ENCODE data around the gene NCAPH2.
A peak's percentile ranks its signal among the peaks of the same experiment; 100 is the strongest.

Gene NCAPH2

GRCh38 chr22:50474710-50475651 is 33.0 kb upstream of the NCAPH2 start, which contains the start of gene SBF1:
TSS of gene SBF1 (minus strand) at chr22:50475035. CDS start at chr22:50474840, 195 bp downstream.
- DNase-seq: peak; percentile 52 to 64

- no peak for DNase-seq
These were observed 32.4 kb upstream of the NCAPH2 start for GRCh38 chr22:50475652-50476002.

GRCh38 chr22:50476868-50477267 is 31.2 kb upstream of the NCAPH2 start:
- no peak for DNase-seq

GRCh38 chr22:50477923-50478322 is 30.1 kb upstream of the NCAPH2 start:
- DNase-seq: no peak

- no peak for DNase-seq
These were observed 28.3 kb upstream of the NCAPH2 start for GRCh38 chr22:50479721-50480120.

- DNase-seq: no peak
These were observed 27.0 kb upstream of the NCAPH2 start for GRCh38 chr22:50481045-50481439.

- DNase-seq: no peak
These were observed 26.5 kb upstream of the NCAPH2 start, which contains the start of gene ADM2 for GRCh38 chr22:50481440-50482106. TSS of gene ADM2 (plus strand) at chr22:50481543. CDS start at chr22:50481848, 305 bp downstream.

- no peak for DNase-seq
These were observed 25.6 kb upstream of the NCAPH2 start for GRCh38 chr22:50482107-50483074.

- DNase-seq: no peak
These were observed 24.9 kb upstream of the NCAPH2 start for GRCh38 chr22:50483106-50483505.

- no peak for DNase-seq
These were observed 24.5 kb upstream of the NCAPH2 start for GRCh38 chr22:50483556-50483955.

GRCh38 chr22:50483977-50484853 is 23.8 kb upstream of the NCAPH2 start:
- DNase-seq: no peak

- no peak for DNase-seq
These were observed 22.5 kb upstream of the NCAPH2 start for GRCh38 chr22:50485221-50486131.

GRCh38 chr22:50486561-50487289 is 21.3 kb upstream of the NCAPH2 start, which contains the start of gene MIOX:
TSS of gene MIOX (plus strand) at chr22:50486859. CDS start at chr22:50486898, 39 bp downstream.
- DNase-seq: no peak

GRCh38 chr22:50487290-50488005 is 20.6 kb upstream of the NCAPH2 start:
- DNase-seq: no peak

- no peak for DNase-seq
These were observed 19.9 kb upstream of the NCAPH2 start for GRCh38 chr22:50488006-50488677.

GRCh38 chr22:50488886-50489285 is 19.1 kb upstream of the NCAPH2 start:
- no peak for DNase-seq

- DNase-seq: no peak
These were observed 18.4 kb upstream of the NCAPH2 start for GRCh38 chr22:50489363-50490243.
